Fibroblast of skin of right biceps (primary cell): ENCODE data around the gene NINJ2.
"Not testable (repeated sequence)": the region's sequence is repeated elsewhere in the genome, so short reads cannot be mapped to it uniquely, and the experiment has no call there.

Experiments
- DNase-seq: peaks from one replicate; pipeline ENCODE4 v3.0.0-alpha.2; 2013

Gene NINJ2, protein sequence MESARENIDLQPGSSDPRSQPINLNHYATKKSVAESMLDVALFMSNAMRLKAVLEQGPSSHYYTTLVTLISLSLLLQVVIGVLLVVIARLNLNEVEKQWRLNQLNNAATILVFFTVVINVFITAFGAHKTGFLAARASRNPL

DNA sequence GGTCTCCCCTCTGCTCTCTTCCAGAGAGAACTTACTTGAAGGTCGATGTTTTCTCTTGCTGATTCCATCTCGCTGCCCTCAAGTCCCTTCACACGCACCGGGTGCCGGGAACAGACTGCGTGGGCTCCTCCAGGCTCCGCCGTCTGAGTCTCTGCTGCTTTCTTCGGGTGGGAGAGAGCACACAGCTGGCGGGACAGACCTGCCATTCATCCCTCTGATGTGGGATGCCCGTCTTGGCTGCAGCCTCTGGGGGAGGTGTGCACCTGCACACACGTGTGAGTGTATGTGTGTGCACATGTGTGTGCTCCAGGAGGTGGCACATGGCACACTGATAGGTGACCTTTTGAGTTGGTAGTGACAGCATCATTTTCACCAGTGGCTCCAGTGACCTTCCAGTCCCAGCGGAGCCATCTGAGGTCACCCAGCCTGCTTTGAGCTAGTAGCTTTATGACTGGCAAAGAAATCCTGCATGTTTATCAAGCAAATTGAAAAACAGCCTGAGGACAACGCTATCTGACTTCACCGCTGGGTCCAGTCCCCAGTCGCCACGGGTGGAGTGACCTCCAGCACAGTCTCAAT, at the start of gene NINJ2:
TSS of gene NINJ2 (minus strand) at position 153 of the 579 bp plus-strand sequence. CDS start at position 68, 85 bp downstream.
- no peak for DNase-seq

DNA sequence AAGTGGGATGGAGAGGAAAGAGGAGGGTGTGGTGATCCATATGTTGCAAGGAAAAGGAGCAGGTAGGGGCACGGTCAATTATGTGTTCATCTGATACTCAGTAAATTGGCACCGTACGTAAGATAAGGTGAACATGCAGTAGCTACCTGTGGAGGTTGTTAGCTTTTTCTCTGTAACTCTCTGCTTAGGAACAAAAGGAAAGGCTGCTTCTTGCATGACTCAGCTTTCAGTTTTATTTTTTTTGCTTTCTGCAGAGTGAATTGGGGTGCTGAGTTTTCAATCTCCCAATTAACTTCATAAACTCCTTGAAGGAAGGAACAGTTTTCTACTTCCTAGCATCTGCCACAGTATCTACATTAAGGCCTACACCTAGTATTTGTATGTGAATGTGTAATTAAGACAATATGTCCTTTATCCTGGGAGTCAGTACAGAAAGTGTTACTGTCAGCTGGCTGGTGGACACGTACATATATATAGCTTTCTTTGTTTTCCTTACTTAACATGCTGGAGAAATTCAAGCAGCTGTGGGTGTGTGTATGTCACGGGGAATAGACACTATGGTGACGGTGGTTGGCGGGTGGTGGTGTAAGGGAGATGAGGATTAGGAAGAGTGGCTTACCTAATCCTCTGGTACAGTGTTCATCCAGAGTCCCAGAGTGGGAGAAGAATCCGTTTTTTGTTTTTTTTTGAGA, 49.1 kb upstream of the NINJ2 start:
- DNase-seq = no peak

DNA sequence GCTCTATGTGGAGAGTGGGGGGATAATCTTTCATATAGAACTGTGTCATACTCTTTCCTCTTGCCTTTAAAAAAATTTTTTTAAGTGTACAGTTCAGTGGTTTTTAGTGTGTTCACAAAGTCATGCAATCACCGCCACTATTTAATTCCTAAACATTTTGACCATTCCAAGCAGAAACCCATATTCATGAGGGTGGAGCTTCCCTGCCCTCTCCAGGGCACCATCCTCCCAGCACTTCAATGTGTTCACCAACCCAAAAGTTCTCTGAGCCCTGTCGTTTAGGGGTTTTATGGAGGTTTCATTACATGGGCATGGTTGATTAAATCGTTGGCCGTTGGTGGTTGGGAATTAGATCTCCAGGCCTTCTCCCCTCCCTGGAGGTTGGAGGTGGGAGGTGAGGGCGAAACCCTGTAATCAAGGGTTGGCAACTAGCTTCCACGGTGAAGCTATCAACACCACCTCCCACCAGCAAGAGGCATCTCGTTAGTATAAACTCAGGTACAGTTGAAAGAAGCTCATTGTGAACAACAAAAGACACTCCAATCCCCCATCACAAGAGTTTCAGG, 46.3 kb upstream of the NINJ2 start:
- DNase-seq = no peak

- not testable (repeated sequence) for DNase-seq
Measured at GRCh38 chr12:708084-708483, 44.8 kb upstream of the NINJ2 start.

DNA sequence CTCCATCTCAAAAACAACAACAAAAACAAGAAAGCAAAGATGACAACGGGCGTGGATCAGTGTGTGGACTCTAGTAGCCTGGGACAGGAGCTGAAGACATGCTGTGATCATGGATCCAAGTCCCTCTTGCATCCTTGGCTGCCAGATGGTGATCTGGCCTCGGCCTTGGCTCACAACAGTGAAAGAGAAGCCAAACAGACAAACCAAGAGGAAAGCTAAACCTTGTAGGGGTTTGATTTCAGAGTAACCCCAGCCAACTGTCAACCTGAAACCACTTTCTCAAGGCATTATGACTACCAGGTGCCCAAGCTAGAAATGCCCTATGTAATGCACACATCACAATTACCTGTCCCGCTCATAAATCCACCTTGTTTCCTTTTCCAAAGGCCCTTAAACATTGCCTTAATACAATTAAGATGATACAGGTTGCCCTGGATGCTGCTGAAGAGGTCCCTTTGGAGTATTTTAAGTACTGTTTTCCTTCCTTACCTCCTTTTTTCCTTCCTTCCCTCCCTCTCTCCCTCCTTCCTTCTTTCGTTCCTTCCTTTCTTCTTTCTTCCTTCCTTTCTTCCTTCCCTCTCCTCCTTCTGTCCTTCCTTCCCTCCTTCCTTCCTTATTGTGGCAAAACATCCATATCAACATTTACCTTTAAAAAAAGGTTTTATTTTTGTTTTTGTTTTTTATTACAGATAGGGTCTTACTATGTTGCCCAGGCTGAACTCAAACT, 41.4 kb upstream of the NINJ2 start:
- no peak for DNase-seq

GRCh38 chr12:701896-702539, 38.8 kb upstream of the NINJ2 start:
- DNase-seq = no peak

DNA sequence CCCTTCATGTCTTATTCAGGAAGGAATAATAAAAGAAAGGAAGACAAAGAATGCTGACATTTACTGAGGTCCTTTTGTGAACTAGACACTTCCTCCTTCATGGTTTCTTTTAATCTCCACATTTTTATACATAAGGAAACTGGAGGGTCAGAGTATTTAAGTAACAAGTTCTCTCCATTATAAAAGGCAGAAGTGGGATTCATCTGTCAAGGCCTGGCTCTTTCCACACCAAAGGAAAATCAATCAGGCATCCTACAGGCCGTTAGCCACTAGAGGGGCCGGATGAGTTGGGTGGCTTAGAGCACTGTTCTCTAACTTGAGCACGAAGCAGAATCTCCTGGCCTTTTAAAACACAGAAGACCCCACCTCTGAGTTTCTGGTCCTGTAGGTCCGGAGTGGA, 36.8 kb upstream of the NINJ2 start:
- DNase-seq = no peak

DNA sequence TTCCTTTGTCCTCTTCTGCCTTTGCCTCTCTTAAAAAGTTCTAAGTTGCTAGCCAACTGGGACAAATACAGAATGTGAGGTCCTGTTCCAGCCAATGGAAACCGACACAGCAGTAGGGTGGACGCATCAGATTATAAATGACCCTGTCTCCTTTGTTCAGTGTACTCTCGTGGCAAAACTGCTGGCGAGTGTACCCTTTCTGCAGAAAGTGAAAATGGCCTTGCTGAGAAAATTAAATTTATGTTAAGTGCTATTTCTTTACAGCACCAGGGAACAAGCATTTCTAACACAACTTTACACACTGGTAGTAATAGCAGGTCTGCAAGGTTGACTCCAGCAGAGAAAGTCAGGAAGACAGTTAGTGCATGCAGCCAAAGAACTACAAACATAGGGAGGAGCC, 35.0 kb upstream of the NINJ2 start:
- DNase-seq = not testable (repeated sequence)

GRCh38 chr12:697481-697880, 34.2 kb upstream of the NINJ2 start:
- DNase-seq = no peak

DNA sequence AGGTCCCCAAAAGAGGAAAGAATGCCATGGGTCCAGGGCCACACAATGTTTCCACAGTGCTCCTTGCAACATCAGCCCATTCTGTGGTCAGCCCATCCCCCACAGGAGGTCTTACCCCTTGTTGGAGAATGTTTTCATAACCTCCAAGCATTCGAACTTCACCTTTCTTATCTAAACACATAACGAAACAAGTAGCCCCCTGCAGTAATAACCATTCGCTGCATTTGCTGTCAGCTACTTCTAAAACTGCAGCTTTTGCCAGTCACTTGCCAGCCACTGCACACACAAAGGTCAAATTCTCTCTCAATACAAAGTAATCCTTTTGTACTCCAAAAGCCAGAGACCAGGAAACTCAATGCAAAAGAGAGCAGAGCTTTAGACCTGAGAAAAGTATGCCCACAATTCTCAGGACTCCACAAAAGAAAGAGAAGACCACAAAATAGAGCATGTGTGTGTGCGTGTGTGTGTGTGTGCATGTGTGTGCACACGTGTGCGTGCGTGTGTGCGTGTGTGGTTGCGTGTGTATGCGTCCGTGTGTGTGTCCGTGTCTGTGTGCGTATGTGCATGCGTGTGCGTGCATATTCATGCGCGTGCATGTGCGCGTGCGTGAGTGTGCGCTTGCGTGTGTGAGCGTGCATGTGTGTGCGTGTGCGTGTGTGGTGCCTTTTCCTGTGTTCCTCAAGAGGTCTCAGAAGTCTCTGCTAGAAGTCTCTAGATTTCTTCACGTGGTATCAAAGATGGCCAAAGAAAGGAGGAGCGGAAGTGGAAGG, 31.7 kb upstream of the NINJ2 start:
- no peak for DNase-seq

DNA sequence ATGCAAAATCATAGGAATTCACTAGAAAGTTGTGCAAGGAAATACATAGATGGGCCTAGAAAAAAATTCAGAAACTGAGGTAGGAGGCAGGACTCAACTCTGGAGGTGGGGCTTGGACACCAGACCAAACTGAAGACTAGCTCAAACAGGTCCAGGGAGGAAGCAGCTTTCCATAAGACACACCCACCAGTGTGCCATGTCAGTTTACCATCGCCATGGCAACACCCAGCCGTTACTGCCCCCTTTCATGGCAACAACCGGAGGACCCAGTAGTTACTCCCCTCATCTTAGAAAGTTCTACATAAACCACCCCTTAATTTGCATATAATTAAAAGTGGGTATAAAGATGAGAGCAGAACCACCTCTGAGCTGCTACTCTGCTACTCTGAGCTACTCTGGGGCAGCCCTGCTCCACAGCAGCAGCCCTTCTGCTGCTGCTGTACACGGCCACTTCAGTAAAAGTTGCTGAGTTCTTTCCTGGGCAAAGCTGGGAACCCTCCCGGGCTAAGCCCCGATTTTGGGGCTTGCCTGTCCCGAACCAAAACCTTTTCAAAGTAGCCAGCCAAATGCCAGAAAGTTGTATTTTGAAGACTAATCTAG, 30.8 kb upstream of the NINJ2 start:
- DNase-seq = no peak

DNA sequence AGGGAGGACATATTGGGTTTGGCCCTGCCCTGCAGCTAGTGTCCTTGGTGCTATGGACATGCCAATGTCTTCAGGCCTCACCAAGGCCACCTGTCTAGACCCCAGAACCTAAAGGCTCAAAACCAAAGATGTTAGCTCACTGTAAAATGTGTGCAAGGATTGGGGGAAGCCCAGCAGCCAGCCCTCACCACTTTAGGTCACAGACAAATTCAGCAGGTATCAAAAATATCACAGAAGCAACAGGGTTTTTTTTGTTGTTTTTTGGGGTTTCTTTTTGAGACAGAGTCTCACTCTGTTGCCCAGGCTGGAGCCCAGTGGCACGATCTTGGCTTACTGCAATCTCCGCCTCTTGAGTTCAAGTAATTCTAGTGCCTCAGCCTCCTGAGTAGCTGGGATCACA, 29.0 kb upstream of the NINJ2 start:
- DNase-seq = no peak

- DNase-seq = no peak
Measured at GRCh38 chr12:690466-690865, 27.2 kb upstream of the NINJ2 start.

DNA sequence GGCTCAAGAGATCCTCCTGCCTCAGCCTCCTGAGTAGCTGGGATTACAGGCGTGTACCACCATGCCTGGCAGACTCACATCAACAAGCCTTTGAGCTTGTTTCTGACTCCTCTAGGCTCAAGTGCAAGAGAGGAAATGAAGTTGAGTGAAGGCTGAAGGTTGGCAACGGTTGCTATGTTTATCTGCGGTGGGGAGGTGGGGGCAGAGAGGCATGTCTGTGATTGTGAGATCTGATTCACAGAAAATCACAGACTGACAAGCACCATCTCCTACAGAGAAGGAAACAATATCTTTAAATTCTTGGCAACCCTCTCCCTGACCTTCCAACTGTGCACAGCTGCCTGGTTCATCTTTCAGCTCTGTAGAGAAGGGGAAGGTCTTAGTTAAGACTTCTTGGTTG, 22.1 kb upstream of the NINJ2 start:
- peak; percentile 18 for DNase-seq

GRCh38 chr12:684416-684815, 21.2 kb upstream of the NINJ2 start:
- no peak for DNase-seq

- no peak for DNase-seq
Measured at GRCh38 chr12:681568-682256, 18.5 kb upstream of the NINJ2 start.

DNA sequence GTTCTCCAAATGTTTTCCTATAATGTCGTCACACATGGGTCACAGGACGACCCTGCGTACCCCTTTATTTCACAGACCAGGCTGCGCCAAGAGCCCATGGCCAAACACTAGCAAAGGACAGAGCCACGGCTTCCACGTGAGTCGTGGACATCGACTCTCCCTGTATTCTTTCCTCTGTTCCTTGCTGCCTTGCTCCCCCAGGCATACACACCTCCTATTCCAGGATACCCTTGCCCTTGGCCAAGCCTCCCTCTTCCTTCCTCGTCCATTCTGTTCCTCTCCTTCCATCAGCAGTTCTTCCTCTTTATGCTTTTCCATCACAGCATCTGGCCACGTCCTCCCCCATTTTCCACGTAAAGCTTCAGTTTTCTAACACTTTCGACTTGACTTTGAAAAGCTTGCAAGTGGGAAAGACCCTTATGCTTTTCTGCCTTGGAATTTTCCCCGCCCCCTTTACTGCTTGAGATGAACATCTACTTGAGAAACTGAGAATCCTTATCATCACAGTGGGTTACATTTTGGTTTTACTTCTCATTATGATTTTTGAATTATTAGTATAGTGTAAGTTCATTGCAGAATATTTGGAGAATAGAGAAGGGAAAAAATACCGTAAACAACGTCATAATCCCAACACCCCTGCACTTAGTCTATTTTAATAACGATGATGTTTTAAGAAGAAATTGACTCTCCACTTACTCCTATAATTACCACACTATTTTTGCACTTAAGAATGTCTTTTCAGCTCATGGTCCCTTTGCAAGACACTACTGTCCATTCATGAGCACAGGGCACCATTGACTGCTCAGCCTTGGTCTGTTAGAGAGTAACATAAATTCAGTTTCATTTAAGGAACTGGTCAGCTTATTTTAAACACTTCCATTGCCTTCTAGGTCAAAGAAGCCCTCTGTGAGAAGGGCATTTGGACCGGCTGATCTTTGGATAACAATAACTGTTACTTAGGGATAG, 15.8 kb upstream of the NINJ2 start:
- DNase-seq = no peak

DNA sequence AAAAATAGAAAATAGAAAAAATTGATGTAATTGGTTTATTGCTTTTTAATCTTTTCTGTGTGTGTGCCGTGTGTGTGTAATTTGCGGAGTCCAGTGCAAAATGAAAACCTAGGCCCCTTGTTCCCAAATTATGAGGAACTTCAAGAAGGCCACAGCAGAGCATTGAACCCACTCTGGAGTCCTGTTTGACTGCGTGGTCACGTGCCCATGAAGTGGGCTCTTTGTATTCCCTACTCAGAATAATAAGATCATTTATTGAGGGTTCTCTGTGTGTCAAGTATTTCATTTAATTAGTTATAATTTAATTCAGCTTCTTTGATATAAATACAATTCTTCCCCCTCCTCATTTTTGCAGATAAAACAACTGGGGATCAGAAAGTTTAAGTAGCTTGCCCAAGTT, 12.3 kb upstream of the NINJ2 start:
- DNase-seq = no peak

DNA sequence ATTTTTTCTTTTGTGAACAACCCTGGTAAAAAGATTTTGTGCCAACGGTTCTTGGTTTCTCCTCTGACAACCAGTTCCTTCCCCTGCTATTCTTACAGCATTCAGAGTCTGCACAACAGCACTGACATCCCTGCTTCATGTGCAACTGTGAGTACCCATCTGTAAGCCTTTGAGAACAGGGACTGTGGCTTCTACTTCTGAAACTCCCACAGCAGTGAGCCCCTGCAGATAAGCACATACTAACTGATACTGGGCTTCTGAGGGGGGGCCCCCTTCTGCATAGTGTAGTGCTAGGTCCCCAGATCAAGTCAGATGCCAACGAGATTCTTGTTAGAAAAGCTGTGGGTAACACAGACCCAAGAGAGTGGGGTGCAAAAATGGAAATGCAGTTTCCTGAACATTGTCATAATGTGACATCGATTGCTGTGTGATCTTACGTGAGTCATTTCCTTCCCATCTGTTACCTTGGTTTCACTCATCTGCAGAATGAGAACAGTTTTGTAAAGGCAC, 11.1 kb upstream of the NINJ2 start:
- no peak for DNase-seq

- no peak for DNase-seq
Measured at GRCh38 chr12:673849-674248, 10.6 kb upstream of the NINJ2 start.
